HFF-Myc (cell line): ENCODE data around the gene LRRN1.
"Not testable (repeated sequence)": the region's sequence is repeated elsewhere in the genome, so short reads cannot be mapped to it uniquely, and the experiment has no call there.

ENCODE experiments used
- DNase-seq: peaks from one replicate; pipeline ENCODE4 v3.0.0-alpha.2; 2011; ENCODE audit warnings: low read depth; ENCODE audit errors: extremely low read depth
- H3K4me3 ChIP-seq: replicated peaks from 2 replicates; pipeline ENCODE4 v1.5.1; 2011; ENCODE audit warnings: low read depth, mild to moderate bottlenecking, control low read depth, low read length
- CTCF ChIP-seq: IDR thresholded peaks from 2 replicates; pipeline ENCODE4 v1.5.1; 2012; ENCODE audit warnings: mild to moderate bottlenecking, low read depth, low read length, control low read depth; ENCODE audit errors: missing control alignments

LRRN1 gene

GRCh38 chr3:3821777-3822176 is 22.5 kb downstream of the LRRN1 start:
- DNase-seq, result no peak
- no peak for TF ChIP-seq CTCF
- H3K4me3 ChIP-seq, result no peak overlapping the region

DNA sequence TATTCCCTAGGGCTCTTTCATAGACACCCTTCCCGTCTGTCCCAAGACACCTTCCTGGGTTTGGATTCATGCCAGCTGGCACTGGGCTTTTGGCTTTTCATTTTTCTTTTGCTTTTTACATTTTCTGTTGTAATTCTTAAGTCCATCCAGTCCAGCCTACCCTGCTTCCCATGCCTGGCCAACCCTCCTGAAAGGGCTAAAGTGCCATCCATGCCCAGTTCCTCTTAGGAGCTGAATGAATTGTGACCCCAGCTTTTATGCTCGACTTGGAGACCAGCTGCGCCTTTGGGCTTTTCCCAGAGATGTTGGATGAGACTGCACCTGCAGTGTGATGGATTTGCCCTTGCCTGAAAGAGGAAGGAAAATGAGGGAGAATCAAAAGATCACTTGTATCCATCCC is 25.8 kb downstream of the LRRN1 start:
- TF ChIP-seq CTCF, result no peak
- no peak overlapping the region for H3K4me3 ChIP-seq
- DNase-seq, result no peak

DNA sequence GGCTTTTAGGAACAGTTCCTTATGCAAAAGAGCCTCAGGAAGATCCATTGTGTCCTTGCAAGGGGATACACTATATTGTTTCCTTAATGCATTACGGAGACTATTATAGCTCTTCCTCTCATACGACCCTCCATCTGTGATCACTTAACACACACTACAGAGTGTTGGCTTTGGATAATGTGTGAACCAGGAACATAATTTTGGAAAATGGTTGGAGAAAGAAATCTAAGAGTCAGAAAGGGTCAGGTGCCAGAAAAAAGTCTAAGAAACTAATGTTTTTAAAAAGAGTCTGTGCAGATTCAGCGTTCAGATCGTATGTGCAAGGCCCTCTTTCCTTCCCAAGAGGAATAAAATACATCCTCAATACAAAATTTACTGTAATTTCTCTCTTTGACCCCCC is 27.3 kb downstream of the LRRN1 start:
- no peak overlapping the region for H3K4me3 ChIP-seq
- no peak for TF ChIP-seq CTCF
- DNase-seq, result no peak

DNA sequence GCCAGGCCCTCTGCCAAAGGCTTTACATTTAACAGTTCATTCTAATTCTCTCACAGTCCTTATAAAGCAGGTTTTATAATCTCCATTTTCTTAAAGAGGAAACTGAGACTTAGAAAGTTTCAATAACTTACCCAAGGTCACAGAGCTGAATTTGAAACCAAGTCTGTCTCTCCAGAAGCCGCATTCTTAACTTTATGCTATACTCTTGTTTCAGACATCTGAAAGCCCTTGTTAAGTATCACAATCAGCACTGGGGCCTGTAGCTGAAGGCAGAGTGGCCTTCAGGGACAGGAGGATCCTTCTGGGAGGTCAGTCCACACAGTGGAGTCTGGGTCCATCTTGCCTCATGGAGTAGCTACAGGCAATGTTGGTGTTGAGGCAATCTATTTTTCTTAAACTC is 27.9 kb downstream of the LRRN1 start:
- TF ChIP-seq CTCF, result no peak
- no peak for DNase-seq
- no peak overlapping the region for H3K4me3 ChIP-seq

DNA sequence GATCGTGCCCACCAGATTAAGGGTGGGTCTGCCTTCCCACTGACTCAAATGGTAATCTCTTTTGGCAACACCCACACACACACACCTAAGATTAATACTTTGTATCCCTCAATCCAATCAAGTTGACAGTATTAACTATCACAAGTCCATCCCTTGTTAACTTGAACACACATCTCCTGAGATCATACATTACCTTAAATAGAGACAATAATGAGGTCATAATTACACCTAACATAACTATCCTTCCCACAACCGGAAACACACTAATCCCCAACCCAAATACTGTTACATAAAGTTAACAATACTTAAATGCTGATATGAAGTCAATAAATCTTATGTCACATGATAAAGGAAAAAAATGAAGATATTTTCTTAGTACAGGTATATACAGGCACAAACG is 29.2 kb downstream of the LRRN1 start:
- not testable (repeated sequence) for H3K4me3 ChIP-seq, DNase-seq

- no peak for TF ChIP-seq CTCF
- DNase-seq, result no peak
- no peak overlapping the region for H3K4me3 ChIP-seq
These were observed 37.6 kb downstream of the LRRN1 start for GRCh38 chr3:3836845-3837244.

GRCh38 chr3:3842356-3842755 is 43.1 kb downstream of the LRRN1 start:
- TF ChIP-seq CTCF, result no peak
- no peak overlapping the region for H3K4me3 ChIP-seq
- no peak for DNase-seq
